ENCODE measurements around the gene WASF2.

DNA sequence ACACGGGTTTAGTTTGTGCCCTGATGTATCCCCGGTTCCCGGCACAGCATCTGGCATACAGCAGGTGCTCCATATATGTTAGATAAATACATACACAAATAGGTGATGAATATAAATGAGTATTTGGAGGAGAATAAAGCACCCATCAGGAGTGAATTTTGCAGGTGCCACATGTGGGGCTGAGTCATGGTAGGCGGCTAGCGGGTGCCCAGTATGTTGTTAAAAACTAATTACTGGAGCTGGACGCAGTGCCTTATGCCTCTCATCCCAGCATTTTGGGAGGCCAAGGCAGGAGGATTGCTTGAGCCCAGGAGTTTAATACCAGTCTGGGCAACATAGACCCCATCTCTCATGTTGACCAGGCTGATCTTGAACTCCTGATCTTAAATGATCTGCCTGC lies 16.7 kb upstream of the WASF2 start:
- no peak for TF ChIP-seq POLR2A (IDR thresholded peaks at IDR 0.05)
- TF ChIP-seq, protein P1, sequence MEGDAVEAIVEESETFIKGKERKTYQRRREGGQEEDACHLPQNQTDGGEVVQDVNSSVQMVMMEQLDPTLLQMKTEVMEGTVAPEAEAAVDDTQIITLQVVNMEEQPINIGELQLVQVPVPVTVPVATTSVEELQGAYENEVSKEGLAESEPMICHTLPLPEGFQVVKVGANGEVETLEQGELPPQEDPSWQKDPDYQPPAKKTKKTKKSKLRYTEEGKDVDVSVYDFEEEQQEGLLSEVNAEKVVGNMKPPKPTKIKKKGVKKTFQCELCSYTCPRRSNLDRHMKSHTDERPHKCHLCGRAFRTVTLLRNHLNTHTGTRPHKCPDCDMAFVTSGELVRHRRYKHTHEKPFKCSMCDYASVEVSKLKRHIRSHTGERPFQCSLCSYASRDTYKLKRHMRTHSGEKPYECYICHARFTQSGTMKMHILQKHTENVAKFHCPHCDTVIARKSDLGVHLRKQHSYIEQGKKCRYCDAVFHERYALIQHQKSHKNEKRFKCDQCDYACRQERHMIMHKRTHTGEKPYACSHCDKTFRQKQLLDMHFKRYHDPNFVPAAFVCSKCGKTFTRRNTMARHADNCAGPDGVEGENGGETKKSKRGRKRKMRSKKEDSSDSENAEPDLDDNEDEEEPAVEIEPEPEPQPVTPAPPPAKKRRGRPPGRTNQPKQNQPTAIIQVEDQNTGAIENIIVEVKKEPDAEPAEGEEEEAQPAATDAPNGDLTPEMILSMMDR (IDR thresholded peaks at IDR 0.05) = no peak
